Measurements from ENCODE around the gene OPN1SW.

DNA sequence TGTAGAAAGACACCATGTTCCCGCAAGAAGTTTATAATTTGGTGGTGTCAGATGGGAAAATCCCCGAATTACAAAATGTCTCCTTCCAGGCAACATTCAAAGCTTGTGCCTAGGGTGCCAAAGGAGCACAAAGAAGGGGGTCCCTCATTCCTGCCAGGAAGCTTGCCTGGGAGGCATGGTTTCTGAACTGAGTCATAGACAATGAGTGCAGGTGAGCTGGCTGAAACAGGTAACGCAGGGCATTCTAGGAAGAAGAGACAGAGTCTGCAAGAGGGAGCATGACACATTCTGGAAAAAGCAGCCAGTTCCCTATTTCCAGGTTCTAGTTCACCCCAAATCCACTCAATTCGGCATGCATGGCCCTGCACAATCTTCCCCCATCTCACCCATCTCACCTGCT, 48.4 kb downstream of the OPN1SW start:
- TF ChIP-seq, protein P1, sequence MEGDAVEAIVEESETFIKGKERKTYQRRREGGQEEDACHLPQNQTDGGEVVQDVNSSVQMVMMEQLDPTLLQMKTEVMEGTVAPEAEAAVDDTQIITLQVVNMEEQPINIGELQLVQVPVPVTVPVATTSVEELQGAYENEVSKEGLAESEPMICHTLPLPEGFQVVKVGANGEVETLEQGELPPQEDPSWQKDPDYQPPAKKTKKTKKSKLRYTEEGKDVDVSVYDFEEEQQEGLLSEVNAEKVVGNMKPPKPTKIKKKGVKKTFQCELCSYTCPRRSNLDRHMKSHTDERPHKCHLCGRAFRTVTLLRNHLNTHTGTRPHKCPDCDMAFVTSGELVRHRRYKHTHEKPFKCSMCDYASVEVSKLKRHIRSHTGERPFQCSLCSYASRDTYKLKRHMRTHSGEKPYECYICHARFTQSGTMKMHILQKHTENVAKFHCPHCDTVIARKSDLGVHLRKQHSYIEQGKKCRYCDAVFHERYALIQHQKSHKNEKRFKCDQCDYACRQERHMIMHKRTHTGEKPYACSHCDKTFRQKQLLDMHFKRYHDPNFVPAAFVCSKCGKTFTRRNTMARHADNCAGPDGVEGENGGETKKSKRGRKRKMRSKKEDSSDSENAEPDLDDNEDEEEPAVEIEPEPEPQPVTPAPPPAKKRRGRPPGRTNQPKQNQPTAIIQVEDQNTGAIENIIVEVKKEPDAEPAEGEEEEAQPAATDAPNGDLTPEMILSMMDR (IDR thresholded peaks at IDR 0.05; ENCODE audit: low read length): no peak
- TF ChIP-seq EZH2 (IDR thresholded peaks at IDR 0.05; ENCODE audit: borderline replicate concordance, low read length): no peak

Data from OCI-LY1 (cell line).